Stimulated activated CD4-positive, alpha-beta T cell treated with anti-CD3 and anti-CD28 coated beads, TNF-alpha, amount 100 ng/mL, for 24 hours (primary cell): ENCODE measurements around the gene TEFM.
"Not testable (repeated sequence)": the region's sequence is repeated elsewhere in the genome, so short reads cannot be mapped to it uniquely, and the experiment has no call there.

ENCODE experiments used
- DNase-seq, 3 experiments: peaks; one replicate each; pipeline ENCODE4 v3.0.0-alpha.2; 2020; ENCODE audit warnings: low read depth in 3 of 3

Gene TEFM

GRCh38 chr17:30921544-30922196 lies 15.6 kb upstream of the TEFM start, which contains the start of gene ADAP2:
Gene ADAP2, plus strand, starts transcription at chr17:30921945. Its CDS starts 70 bp downstream, at chr17:30922015.
- no peak for DNase-seq

GRCh38 chr17:30920683-30921543 lies 14.9 kb upstream of the TEFM start:
- no peak for DNase-seq

DNA sequence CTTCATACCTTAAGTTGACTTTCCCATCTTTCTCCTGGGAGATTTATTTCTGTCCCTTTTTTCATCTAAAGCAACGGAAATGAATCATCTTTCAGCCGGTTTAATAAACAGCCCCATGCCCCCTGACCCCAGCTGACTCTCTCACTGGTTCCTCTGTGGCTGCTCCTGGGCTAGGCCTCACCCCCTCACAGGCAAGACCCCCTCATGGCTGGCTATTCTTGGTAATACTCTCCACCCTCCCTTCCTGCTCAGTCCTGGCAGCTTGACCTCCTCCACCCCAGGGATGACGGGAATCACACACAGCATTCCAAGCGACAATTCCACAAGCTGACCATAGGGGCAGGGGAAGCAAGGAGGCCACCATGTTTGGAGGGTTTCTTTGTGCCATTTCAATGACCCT lies 14.2 kb upstream of the TEFM start:
- DNase-seq, result no peak

DNA sequence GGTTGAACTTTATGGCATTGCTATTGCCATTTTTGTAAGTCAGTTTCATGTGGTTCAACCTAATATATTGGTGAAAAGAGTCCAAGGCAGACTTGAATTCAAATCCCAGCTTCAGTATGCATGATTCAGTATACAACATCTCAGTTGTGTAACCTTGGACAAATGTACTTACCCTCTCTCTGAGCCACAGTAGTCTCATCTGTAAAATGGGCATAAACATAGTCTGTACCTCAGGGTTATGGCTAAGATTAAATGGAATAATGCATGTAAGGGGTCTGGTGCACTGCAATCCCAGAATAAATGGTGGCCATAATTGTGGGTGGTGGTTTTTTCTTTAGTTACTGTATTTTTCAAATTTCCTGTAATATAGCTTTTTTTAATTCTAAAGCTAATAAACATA lies 11.0 kb upstream of the TEFM start:
- DNase-seq, result no peak

- DNase-seq, result no peak
Measured at GRCh38 chr17:30915833-30916611, 10.0 kb upstream of the TEFM start.

GRCh38 chr17:30913955-30914354 lies 7.9 kb upstream of the TEFM start:
- DNase-seq, result no peak

DNA sequence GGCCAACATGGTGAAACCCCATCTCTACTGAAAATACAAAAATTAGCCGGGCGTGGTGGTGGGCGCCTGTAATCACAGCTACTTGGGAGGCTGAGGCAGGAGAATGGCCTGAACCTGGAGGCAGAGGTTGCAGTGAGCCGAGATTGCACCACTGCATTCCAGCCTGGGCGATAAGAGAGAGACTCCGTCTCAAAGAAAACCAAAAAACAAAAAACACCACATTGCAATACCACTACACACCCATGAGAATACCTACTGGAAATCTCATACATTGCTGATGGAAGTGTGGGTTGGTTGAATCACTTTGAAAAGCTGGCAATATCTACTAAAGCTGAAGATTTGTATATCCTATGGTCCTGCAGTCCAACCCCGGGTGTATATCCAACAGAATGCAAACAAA lies 4.1 kb upstream of the TEFM start:
- not testable (repeated sequence) for DNase-seq

DNA sequence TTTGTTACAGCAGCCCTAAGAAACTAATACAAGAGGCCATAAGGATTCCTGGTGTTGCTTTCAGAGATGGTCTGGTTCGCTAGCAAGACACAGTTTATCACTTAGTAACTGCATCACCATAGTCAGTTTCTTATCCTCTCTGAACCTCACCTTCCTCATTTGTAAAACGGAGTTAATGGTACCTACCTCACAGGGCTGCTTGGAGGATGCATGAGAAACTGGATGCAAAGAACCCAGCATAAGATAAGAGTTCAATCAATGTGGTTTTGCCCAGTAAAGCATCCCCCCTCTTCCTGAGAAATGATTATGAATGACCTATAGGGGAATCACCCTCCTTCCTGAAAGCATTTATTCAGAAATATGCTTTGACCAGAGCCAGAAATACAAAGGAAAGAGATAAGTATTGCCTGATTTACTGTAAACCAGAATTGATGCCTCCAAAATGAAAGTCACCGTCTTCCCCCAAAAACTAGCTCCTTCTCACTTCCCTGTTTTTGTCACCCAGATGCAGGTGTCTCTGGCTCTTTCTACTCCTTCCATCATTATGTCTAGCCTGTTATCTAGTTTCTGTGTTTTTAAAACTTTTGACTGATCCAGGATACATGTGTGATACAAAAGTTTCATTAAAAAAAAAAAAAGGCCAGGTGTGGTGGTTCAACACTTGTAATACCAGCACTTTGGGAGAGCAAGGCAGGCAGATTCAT lies 2.8 kb upstream of the TEFM start:
- DNase-seq, result no peak

DNA sequence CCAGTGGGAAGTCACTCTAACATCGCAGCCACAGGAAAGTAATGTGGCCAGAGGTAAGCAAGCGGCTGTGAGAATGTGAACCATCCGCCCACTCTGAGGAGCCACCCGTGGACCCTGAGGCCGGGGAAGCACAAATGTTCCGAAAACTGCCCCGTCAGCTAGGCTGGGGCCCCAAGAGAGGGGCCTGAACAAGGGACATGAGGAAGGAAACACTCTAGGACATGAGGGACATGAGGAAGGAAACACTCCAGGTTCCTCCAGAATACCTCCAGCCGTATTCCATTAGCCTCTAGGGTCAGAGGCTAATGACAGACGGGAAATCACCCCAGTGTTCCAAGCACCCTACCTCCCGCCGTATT lies 317 bp downstream of the TEFM start:
- DNase-seq, result no peak

DNA sequence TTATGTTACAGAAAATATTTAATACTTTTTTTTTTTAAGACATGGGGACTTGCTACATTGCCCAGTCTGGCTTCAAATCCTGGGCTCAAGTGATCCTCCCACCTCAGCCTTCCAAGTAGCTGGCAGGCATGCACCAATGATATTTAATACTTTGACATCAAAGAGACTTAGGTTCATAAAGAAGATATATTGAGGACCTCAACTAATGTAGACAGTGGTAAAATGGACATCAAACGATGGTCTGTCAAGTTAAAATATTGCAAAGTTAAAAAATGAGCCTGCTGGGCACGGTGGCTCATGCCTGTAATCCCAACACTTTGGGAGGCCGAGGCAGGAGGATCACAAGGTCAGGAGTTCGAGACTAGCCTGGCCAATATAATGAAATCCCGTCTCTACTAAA lies 8.7 kb downstream of the TEFM start:
- no peak for DNase-seq

- no peak for DNase-seq
Measured at GRCh38 chr17:30894236-30894635, 11.8 kb downstream of the TEFM start.

DNA sequence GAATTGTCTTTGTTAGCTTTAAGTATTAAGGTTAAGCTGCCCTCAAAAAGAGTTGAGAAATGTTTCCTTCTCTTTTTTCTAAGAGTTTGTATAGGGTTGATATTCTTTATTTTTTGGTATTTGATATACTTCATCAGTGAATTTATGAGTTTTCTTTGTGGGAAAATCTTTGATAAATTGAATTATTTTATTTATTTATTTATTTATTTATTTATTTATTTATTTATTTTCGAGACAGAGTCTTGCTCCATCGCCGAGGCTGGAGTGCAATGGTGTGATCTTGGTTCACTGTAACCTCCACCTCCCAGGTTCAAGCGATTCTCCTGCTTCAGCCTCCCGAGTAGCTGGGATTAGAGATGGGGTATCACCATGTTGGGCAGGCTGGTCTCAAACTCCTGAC lies 19.9 kb downstream of the TEFM start:
- DNase-seq, result no peak

- DNase-seq, result no peak
Measured at GRCh38 chr17:30869005-30869404, 37.0 kb downstream of the TEFM start.

DNA sequence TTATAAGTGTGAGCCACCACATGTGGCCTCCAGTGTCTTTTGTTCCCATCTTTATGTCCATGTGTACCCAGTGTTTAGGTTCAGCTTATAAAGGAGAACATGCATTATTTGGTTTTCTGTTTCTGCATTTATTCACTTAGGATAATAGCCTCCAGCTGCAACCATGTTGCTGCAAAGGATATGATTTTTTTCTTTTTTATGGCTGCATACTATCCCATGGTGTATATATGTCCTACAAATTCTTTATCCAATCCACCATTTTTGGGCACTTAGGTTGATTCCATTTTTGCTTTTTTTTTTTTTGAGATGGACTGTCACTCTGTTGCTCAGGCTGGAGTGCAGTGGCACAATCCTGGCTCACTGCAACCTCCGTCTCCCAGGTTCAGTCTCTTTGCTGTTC lies 41.4 kb downstream of the TEFM start:
- no peak for DNase-seq

DNA sequence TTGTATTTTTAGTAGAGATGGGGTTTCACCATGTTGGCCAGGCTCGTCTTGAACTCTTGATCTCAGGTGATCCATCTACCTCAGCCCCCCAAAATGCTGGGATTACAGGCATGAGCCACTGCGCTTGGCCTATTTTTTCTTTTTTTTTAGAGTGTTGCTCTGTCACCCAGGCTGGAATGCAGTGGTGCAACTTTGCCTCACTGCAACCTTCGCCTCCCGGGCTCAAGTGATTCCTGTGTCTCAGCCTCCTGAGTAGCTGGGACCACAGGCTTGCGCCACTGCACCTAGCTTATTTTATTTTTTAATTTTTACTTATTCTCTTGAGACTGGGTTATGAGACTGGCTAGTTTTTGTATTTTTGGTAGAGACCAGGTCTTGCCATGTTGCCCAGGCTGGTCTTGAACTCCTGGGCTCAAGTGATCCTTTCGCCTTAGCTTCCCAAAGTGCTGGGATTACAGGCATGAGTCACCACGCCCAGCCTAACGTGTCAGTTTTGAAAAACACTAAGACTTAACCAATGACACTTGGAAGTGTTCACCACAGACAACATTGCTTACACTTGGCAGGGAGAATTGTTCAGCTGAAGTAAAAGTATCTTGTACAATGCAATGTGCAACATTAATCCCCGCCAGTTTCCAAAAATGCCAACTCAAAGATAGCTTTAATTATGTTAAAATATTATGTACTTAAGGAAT lies 47.3 kb downstream of the TEFM start:
- no peak for DNase-seq

- no peak for DNase-seq
Measured at GRCh38 chr17:30854146-30854545, 51.9 kb downstream of the TEFM start.
